OCI-LY1 (cell line): Measurements from ENCODE around the gene CYB5R2.
A peak's percentile ranks its signal among the peaks of the same experiment; 100 is the strongest.

Experiments
- H2AFZ ChIP-seq: fragments of 200-600 bp; sonication (generic), shearing (Covaris generic); 2 replicates; pipeline ENCODE4 v1.6.0; 2014; ENCODE audit warnings: antibody characterized with exemption, mild to moderate bottlenecking, low read length
- H3F3A ChIP-seq: fragments of 200-600 bp; sonication (generic), shearing (Covaris generic); 2 replicates; pipeline ENCODE4 v1.6.0; 2014; ENCODE audit warnings: mild to moderate bottlenecking, antibody characterized with exemption, low read length, moderate library complexity; ENCODE audit not compliant: insufficient read depth
- H3K27ac ChIP-seq: fragments of 200-600 bp; sonication (generic); 2 replicates; pipeline ENCODE4 v1.5.1; 2014; ENCODE audit warnings: low read length, mixed run types, mild to moderate bottlenecking, low read depth; ENCODE audit not compliant: poor library complexity, severe bottlenecking
- H3K27me3 ChIP-seq: fragments of 200-600 bp; sonication (generic); 2 replicates; pipeline ENCODE4 v1.6.0; 2014; ENCODE audit warnings: antibody characterized with exemption, mild to moderate bottlenecking, low read length, moderate library complexity; ENCODE audit not compliant: insufficient read depth
- H3K36me3 ChIP-seq: fragments of 200-600 bp; sonication (generic); 2 replicates; pipeline ENCODE4 v1.6.1; 2014; ENCODE audit warnings: mild to moderate bottlenecking, antibody characterized with exemption, low read length, moderate library complexity, mixed read lengths; ENCODE audit not compliant: insufficient read depth
- H3K4me1 ChIP-seq: fragments of 200-600 bp; sonication (generic); 2 replicates; pipeline ENCODE4 v1.5.1; 2014; ENCODE audit warnings: mild to moderate bottlenecking, low read length, moderate library complexity; ENCODE audit not compliant: insufficient read depth, severe bottlenecking
- H3K4me2 ChIP-seq: fragments of 200-600 bp; sonication (generic), shearing (Covaris generic); 2 replicates; pipeline ENCODE4 v1.6.1; 2014; ENCODE audit warnings: low read length
- H3K4me3 ChIP-seq: fragments of 200-600 bp; sonication (generic); 2 replicates; pipeline ENCODE4 v1.5.1; 2014; ENCODE audit warnings: low read length, low read depth, mild to moderate bottlenecking, mixed read lengths; ENCODE audit not compliant: poor library complexity, severe bottlenecking
- H3K79me2 ChIP-seq: fragments of 200-600 bp; shearing (Covaris generic); 2 replicates; pipeline ENCODE4 v1.6.1; 2016; ENCODE audit warnings: mixed run types, low read length, mixed read lengths; ENCODE audit not compliant: insufficient read depth
- H3K9ac ChIP-seq: fragments of 200-600 bp; sonication (generic), shearing (Covaris generic); 2 replicates; pipeline ENCODE4 v1.6.1; 2014; ENCODE audit warnings: mild to moderate bottlenecking, low read length, mixed read lengths
- H3K9me2 ChIP-seq: fragments of 200-600 bp; sonication (generic), shearing (Covaris generic); 2 replicates; pipeline ENCODE4 v1.6.1; 2014; ENCODE audit warnings: low read depth, mild to moderate bottlenecking, low read length, mixed read lengths
- H3K9me3 ChIP-seq: fragments of 200-600 bp; shearing (Covaris generic); 2 replicates; pipeline ENCODE4 v1.6.1; 2014; ENCODE audit warnings: low read length, mixed read lengths
- H4K20me1 ChIP-seq: fragments of 200-600 bp; sonication (generic), shearing (Covaris generic); 2 replicates; pipeline ENCODE4 v1.6.0; 2016; ENCODE audit warnings: mild to moderate bottlenecking, low read length; ENCODE audit not compliant: insufficient read depth
- EZH2 ChIP-seq: fragments of 200-600 bp; sonication (generic), shearing (Covaris generic); IDR thresholded peaks from 2 replicates; pipeline ENCODE4 v1.8.0; 2017; ENCODE audit warnings: borderline replicate concordance, mixed run types, mild to moderate bottlenecking, antibody characterized with exemption, low read length, moderate library complexity, mixed read lengths
- TF ChIP-seq, protein P1 (sequence below): fragments of 200-600 bp; sonication (generic), shearing (Covaris generic); IDR thresholded peaks from 2 replicates; pipeline ENCODE4 v1.5.1; 2017; ENCODE audit warnings: mild to moderate bottlenecking, antibody characterized with exemption, low read length, moderate library complexity, mixed read lengths

The CYB5R2 gene

DNA sequence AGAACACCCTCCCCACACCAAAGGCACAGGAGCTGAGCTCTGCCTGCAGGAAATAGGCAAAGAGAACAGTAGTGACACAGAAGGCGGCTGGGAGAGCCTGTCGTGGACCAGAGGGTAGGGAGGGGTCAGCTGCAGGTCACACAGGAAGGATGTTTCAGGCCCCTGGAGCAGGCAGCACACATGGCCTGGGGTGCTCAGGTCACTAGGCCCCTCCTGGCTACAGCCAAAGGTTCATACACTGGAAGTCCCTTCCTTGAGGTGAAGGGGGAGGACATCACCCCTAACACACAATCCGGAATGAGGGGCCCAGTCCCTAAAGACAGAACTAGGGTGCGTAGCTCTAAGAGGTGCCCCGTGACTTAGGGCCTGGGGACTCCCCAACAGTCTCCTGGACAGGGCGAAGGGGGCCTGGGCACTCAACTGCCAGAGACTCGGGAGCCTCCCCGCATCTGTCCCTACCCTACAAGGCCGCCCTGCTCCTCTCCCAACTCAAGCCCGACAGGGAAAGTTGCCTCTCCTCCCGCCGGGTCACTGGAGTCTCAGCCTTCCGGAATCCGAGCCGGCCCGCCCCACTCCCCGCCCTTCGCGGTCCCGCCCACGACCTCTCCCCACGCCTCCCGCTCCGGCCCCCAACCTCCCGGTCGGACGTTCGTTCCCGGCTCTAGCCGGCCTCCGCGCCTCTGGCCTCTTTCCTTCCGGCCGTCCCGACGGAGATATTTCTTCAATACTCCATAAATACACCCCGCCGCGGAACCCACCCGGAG is at the start of gene CYB5R2:
Gene CYB5R2, minus strand, starts transcription at position 541 of the 764 bp plus-strand sequence. CDS start 675 bp downstream, outside the sequence.
- Histone ChIP-seq H3F3A (no peaks in the 10 kb centered on the region), H3K9me2 (no peaks in the 10 kb centered on the region), H3K4me2 (peak within 1 kb of the TSS; percentile 72), H3K27ac (peak within 1 kb of the TSS; percentile 54), H2AFZ (no peak within 1 kb of the TSS), H3K9ac (peak within 1 kb of the TSS; percentile 63), H3K9me3 (no peaks in the 10 kb centered on the region), H3K36me3 (no peaks in the 10 kb centered on the region; the same call in 1 of the 2 replicates), H3K27me3 (no peaks in the 10 kb centered on the region; the same call in 1 of the 2 replicates), H3K79me2 (no peaks in the 10 kb centered on the region), H3K4me3 (peak within 1 kb of the TSS; percentile 67), H4K20me1 (no peaks in the 10 kb centered on the region), H3K4me1 (peaks cover 27% of the 10 kb centered on the region)
- TF ChIP-seq, protein P1, sequence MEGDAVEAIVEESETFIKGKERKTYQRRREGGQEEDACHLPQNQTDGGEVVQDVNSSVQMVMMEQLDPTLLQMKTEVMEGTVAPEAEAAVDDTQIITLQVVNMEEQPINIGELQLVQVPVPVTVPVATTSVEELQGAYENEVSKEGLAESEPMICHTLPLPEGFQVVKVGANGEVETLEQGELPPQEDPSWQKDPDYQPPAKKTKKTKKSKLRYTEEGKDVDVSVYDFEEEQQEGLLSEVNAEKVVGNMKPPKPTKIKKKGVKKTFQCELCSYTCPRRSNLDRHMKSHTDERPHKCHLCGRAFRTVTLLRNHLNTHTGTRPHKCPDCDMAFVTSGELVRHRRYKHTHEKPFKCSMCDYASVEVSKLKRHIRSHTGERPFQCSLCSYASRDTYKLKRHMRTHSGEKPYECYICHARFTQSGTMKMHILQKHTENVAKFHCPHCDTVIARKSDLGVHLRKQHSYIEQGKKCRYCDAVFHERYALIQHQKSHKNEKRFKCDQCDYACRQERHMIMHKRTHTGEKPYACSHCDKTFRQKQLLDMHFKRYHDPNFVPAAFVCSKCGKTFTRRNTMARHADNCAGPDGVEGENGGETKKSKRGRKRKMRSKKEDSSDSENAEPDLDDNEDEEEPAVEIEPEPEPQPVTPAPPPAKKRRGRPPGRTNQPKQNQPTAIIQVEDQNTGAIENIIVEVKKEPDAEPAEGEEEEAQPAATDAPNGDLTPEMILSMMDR = no peak
- no peak for TF ChIP-seq EZH2

DNA sequence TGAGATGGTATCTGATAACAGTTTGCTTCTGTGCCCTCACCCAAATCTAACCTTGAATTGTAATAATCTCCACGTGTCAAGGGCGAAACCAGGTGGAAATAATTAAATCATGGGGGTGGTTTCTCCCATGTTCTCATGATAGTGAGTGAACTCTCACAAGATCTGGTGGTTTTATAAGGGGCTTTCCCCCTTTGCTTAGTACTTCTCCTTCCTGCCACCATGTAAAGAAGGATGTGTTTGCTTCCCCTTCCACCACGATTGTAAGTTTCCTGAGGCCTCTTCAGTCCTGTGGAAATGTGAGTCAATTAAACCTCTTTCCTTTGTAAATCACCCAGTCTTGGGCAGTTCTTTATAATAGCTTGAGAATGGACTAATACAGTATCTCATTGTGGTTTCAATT is 41.5 kb upstream of the CYB5R2 start:
- no peaks in the 10 kb centered on the region for H3K9me3 ChIP-seq
- no peak overlapping the region for H3K27ac ChIP-seq
- no peak for TF ChIP-seq EZH2
- TF ChIP-seq, protein P1 = no peak
- no peaks in the 10 kb centered on the region for H3K9me2 ChIP-seq
- no peak overlapping the region for H2AFZ ChIP-seq
- H3K4me2 ChIP-seq = no peak overlapping the region
- no peaks in the 10 kb centered on the region for H4K20me1 ChIP-seq
- no peaks in the 10 kb centered on the region; the same call in 1 of the 2 replicates for H3K27me3 ChIP-seq
- H3K9ac ChIP-seq = no peak overlapping the region
- no peaks in the 10 kb centered on the region for H3F3A ChIP-seq
- no peak overlapping the region for H3K4me3 ChIP-seq
- H3K79me2 ChIP-seq = no peaks in the 10 kb centered on the region
- H3K36me3 ChIP-seq = no peaks in the 10 kb centered on the region
- H3K4me1 ChIP-seq = no peaks in the 10 kb centered on the region

DNA sequence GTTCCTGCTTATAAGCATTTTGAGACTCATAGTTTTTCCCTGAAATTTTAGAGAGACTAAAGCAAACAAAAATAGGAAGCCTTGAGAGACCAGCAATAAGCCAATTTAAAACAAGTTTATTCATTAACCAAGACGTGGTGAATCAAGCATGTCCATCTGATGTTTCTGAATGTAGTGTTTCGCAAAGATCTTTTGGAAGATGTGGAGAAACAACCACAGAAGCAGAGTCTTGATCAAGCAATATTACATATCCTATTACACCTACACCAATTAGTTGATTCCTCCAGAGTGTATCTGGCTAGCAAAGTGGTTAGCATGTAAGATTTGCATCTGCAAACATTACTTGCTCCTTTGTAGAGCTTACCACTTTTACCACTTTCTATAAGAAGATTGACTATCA is 33.1 kb upstream of the CYB5R2 start, which contains the start of gene OVCH2:
Gene OVCH2, minus strand, starts transcription at position 101 of the 400 bp plus-strand sequence. Its CDS starts 83 bp downstream, at position 18.
- no peaks in the 10 kb centered on the region for H3K27me3 ChIP-seq
- H3K4me3 ChIP-seq = no peak within 1 kb of the TSS
- H3K9me2 ChIP-seq = no peaks in the 10 kb centered on the region
- H3K9me3 ChIP-seq = no peaks in the 10 kb centered on the region
- no peak for TF ChIP-seq EZH2
- TF ChIP-seq, protein P1 = no peak
- H3K27ac ChIP-seq = no peak within 1 kb of the TSS
- no peaks in the 10 kb centered on the region for H4K20me1 ChIP-seq
- H3K4me1 ChIP-seq = no peaks in the 10 kb centered on the region
- H3K4me2 ChIP-seq = no peak within 1 kb of the TSS
- no peaks in the 10 kb centered on the region for H3K36me3 ChIP-seq
- no peaks in the 10 kb centered on the region for H3F3A ChIP-seq
- H3K79me2 ChIP-seq = no peaks in the 10 kb centered on the region
- no peak within 1 kb of the TSS for H3K9ac ChIP-seq
- H2AFZ ChIP-seq = no peak within 1 kb of the TSS
